NCI-H2196 treated with DMSO at 0.1 percent for 48 hours (cell line): ENCODE results near the gene MACF1.
A peak's percentile ranks its signal among the peaks of the same experiment; 100 is the strongest.
"Not testable (repeated sequence)": the region's sequence is repeated elsewhere in the genome, so short reads cannot be mapped to it uniquely, and the experiment has no call there.

ENCODE experiments used
- DNase-seq: peaks from one replicate; lab custom pipeline; 2025; ENCODE audit not compliant: unreplicated experiment; lab: John Stamatoyannopoulos, UW

Gene MACF1

GRCh38 chr1:39488793-39489566 is 284.5 kb downstream of the MACF1 start:
- DNase-seq, result no peak

- DNase-seq, result no peak
Observed at GRCh38 chr1:39489567-39490239, 285.2 kb downstream of the MACF1 start.

DNA sequence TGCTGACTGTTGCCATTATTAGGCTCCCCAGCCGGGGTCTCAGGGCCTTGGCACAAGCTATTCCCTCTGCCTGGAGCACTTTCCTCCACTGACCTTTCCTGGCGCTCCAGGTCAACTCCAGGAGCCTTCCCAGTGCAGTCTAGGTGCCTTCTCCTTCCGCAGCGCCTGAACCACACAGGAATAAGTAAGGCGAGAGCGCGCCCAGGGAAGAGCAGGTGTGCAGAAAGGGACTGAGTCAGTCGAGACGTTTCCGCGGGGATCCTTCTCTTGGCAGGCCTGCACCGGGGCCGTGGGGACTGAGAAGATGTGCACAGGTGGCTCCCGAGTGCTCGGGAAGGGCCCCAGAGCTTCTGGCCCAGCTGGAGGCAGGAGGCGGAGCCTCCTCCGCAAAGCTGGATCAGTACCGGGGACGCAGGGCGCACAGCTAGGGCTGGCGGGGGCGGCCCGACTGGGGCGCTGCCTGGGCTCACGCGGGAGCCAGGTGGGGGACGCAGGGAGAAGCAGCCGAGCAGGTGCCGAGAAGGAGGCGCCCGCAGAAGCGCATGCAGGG is 286.2 kb downstream of the MACF1 start:
- DNase-seq, result no peak

GRCh38 chr1:39491146-39491921 is 286.8 kb downstream of the MACF1 start, which contains the start of gene BMP8A:
Gene BMP8A, plus strand, starts transcription at chr1:39491636. Its CDS starts 356 bp downstream, at chr1:39491992.
- DNase-seq, result peak; percentile 69

GRCh38 chr1:39492118-39493042 is 287.9 kb downstream of the MACF1 start:
- not testable (repeated sequence) for DNase-seq

DNA sequence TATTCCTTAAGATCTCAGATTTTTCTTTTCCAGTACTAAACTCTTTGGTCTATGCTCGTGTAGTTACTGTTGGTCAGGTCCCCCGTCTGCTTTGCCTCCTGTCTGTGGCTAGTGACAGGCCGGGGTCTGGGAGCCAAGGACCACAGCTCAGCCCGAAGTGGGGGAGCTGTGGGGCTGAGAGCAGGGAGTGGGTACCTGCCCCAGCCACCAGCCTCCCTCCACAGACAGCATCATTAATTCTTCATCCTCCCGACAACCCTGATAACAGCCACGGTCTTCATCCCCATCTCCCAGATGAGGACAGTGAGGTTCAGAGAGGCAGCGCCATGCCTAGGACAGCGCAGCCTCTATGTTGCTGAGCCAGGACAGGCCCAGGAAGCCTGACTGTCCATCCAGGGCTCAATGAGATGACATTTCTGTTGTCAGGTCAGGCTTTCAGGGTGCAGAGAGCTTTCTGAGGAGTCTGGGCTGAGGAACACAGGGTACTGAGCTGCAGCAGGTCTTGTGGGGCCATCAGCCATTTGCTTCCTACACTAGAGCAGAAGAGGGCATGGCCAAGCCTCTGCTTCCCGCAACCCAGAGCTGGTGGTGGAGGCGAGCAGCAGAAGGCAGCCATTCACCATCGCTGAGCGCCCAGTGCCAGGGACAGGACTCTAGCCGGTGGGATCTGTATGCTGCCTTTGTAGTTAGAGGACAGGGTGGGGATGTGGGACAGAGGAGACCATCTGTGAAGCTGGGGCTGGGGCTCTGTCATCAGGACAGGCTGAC is 288.7 kb downstream of the MACF1 start:
- DNase-seq, result not testable (repeated sequence)

GRCh38 chr1:39494671-39495410 is 290.3 kb downstream of the MACF1 start:
- DNase-seq, result no peak

- not testable (repeated sequence) for DNase-seq
Observed at GRCh38 chr1:39496520-39496919, 292.0 kb downstream of the MACF1 start.

- no peak for DNase-seq
Observed at GRCh38 chr1:39497585-39497984, 293.1 kb downstream of the MACF1 start.

GRCh38 chr1:39498096-39498710 is 293.7 kb downstream of the MACF1 start:
- DNase-seq, result not testable (repeated sequence)

GRCh38 chr1:39498821-39499220 is 294.3 kb downstream of the MACF1 start:
- not testable (repeated sequence) for DNase-seq

- no peak for DNase-seq
Observed at GRCh38 chr1:39499668-39500067, 295.2 kb downstream of the MACF1 start.

GRCh38 chr1:39500862-39501389 is 296.4 kb downstream of the MACF1 start:
- DNase-seq, result no peak

- no peak for DNase-seq
Observed at GRCh38 chr1:39501666-39502065, 297.2 kb downstream of the MACF1 start.

DNA sequence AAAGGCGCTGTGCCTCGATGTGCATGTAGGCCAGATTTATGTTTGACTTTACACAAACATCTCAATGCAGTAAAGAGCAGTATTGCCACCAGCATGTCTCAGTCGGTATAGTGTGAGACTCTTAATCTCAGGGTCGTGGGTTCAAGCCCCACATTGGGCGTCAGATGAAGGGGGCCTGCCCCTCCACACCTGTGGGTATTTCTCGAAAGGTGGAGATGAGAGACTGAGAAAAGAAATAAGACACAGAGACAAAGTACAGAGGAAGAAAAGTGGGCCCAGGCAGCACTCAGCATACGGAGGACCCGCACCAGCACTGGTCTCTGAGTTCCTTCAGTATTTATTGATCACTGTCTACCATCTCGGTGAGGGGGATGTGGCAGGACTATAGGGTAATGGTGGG is 299.9 kb downstream of the MACF1 start:
- not testable (repeated sequence) for DNase-seq

DNA sequence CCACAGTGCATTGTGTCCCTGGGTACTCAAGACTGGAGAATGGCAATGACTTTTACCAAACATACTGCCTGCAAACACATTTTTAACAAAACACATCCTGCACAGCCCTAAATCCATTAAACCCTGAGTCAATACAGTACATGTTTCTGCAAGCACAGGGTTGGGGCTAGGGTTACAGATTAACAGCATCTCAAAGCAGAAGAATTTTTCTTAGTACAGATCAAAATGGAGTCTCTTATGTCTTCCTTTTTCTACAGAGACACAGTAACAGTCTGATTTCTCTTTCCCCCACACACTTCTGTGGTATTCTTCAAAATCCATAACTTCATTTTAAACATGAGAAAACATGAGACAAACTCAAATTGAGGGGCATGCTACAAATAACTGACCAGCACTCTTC is 300.8 kb downstream of the MACF1 start:
- no peak for DNase-seq

- no peak for DNase-seq
Observed at GRCh38 chr1:39507230-39507928, 302.9 kb downstream of the MACF1 start.
